ENCODE measurements around the gene G6PD.
"Not testable (repeated sequence)": the region's sequence is repeated elsewhere in the genome, so short reads cannot be mapped to it uniquely, and the experiment has no call there.

The G6PD gene

DNA sequence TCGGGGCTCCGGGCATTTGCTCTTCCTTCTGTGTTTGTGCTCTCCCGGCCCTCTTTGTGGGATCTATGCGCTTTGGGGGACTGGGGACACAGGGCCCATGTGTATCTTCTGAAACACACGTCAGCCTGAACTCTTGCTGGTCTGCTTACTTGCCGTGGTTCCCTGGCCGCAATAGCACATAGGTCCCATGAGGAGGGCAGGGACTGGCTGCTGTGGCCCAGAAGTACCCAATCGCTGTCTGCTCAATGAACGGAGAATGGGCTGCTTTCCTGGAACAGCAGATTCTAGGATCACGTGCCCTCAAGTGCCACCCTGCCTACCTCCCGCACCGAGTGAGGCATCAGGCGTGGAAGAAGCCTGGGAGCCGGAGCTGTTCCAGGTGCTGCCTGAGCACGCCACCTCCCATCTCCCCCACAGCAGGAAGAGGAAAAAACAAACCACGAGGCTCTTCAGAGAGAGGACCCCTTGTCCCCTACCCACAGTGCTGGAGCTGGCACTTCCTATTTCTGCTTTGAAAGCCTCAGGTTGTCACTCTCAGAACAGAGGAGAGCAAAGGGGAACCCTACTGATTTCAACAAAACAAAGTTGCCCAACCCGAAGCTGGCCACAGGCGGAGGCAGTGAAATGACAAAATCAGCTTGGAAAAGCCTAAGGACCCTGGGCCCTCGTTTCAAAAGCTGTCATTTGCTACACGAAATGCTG, 3.8 kb downstream of the G6PD start:
- no peak for DNase-seq

DNA sequence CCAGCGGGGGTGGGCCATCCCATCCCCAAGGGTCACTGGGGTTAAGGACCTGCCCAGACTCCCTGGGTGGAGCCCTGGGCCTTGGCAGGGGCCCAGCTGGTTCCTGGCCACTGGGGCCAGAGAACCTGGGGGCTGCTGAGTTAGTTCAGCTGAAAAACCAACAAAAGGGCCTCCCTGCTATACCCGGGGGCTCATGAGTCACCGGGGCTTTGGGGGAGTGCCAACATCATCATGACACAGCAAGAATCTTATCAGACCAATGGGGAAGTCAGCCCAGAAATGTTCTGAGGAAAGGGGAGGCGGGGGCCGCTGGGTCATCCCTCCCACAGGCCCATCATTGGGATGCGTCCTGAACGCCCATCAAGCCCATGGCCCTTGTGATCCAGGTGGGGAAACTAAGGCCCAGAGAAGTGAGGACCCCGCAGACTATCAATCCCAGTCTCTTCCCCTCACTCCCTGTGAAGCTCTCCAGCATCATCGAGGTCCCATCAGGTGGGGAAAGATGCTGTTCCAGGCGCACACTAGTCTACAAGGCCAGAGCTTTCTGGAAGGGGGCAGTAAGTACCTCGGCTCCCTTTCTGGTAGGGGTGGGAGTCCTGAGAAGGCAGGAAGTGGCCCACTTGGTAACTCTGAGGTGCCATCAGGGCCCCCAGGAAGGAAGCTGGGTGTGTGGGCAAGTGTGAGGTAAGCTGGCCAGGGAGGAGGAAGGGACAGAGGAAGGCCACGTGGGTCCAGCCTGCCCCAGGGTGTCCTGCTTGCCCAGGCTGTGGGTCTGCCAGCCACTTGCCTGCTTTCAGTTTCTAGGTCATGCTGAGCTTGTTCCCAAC, 4.5 kb downstream of the G6PD start:
- DNase-seq: peak; percentile 65

DNA sequence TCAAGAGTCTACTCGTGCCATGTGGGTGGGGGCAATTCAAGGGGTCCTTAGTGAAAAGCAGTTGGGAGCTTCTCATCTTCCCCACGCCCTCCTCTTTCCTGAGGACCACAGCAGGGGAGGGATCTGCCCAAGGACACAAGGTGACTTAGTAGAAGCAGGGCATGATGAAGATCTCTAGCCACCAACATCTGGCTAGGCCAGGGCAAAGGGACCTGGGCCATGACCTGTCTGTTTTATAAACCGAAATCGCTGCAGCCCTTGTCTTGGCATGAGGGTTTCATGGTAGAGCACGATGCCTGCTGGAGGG, 5.1 kb downstream of the G6PD start:
- no peak for DNase-seq

DNA sequence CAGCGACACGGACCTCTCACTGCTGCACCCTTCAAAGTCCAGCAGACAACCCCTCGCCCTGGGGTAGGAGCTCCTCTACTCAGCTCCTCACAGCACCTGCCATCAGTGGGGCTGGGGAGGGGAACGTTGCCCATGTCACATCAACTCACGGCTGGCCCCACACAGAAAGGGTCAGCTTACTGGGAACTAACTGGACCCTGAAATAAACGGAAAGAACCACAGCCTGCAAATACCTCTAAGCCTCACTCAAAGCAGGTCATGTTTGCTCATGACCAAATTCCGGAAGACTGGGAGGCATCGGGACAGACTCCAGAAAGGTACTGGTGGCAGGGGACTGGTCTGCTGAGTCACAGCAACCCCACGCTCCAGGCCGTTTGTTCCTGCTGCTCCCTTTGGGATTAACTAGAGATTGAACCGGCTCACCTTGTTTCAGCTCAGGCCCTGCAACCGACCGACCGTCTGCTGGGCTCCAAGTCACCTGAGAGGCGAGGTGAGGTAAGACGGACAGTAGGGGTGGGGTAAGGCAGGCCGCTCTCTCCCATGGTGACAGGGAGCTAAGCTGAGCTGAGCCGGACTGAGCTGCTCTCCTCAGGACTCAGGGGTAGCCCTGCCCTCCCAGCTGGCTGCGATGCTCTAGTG, 5.6 kb downstream of the G6PD start:
- DNase-seq: no peak

DNA sequence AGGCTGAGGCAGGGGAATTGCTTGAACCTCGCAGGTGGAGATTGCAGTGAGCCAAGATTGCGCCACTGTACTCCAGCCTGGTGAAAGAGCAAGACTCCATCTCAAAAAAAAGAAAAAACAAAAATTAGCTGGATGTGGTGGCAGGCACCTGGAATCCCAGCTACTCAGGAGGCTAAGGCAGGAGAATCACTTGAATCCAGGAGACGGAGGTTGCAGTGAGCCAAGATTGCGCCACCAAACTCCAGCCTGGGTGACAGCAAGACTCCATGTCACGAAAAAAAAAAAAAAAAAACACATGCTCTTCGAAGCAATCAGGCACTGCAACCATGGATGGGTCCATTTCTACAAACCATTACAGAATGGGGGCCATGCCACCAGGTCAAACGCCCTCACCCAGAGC, 6.3 kb downstream of the G6PD start:
- not testable (repeated sequence) for DNase-seq

DNA sequence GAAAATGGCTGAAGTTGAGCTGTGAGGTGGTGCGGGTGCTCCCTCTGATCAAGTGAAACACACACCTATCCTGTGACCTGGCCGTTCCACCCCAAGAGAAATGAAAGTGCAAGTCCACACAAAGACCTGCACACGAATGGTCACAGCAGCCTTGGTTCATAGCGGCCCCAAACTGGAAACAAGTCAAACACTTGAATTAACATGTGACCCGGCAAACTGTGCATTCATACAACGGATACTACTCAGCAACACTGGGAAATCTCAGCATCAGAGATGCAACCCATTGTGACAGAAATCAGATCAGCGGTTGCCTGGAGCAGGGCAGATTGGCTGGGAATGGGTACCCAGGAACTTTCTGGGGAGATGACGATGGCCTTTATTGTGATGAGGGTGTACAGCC, 7.6 kb downstream of the G6PD start:
- no peak for DNase-seq

DNA sequence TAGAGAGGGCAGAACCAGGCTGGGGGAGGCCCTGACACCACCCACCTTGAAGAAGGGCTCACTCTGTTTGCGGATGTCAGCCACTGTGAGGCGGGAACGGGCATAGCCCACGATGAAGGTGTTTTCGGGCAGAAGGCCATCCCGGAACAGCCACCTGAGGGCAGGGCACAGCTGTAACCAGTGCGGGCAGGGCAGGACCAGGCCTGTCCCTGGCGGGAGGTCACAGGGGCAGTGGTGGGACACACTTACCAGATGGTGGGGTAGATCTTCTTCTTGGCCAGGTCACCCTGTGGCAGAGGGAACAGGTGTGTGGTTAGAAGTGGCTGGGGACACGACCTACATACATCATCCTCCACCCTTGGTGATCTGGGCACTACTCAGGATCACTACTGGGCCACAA, 10.8 kb downstream of the G6PD start:
- DNase-seq: no peak

DNA sequence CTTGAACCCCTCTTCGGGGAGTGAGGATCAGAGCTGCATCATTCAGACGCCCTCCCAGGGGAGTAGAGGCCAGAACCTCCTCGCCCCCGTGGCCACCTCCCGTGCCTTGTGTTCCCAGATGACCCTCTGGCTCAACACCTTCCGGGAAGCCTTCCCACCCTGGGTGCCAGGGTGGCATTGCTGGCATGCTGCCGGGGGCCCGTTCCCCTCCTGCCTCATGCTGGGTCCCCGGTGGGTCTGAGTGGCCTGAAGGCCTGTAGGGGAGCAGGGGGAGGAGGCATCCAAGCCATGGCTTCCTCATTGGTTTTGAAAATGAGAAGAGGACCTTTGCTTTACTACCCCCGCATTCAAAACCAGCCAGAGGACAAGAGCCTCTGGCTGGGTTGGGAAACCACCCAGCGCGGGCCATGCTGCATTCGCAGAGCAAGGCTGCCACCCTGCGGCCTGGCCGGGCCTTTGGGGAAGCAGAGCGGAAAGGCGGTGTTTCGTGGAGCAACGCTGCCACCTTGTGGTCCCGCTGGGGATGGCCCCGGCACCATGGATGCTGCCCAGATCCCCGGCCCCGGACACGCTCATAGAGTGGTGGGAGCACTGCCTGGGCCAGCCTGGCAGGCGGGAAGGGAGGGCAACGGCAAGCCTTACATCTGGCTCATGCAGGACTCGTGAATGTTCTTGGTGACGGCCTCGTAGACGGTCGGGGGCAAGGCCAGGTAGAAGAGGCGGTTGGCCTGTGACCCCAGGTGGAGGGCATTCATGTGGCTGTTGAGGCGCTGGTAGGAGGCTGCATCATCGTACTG, 11.9 kb downstream of the G6PD start:
- peak; percentile 85 for DNase-seq

DNA sequence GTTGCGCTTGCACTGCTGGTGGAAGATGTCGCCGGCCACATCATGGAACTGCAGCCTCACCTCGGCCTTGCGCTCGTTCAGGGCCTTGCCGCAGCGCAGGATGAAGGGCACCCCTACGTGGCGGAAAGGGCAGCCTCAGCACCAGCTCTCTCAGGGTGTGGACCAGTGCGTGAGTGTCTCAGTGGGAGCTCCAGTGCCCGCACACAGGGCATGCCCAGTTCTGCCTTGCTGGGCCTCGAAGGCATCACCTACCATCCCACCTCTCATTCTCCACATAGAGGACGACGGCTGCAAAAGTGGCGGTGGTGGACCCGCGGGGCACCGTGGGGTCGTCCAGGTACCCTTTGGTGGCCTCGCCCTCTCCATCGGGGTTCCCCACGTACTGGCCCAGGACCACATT, 14.0 kb downstream of the G6PD start:
- no peak for DNase-seq

DNA sequence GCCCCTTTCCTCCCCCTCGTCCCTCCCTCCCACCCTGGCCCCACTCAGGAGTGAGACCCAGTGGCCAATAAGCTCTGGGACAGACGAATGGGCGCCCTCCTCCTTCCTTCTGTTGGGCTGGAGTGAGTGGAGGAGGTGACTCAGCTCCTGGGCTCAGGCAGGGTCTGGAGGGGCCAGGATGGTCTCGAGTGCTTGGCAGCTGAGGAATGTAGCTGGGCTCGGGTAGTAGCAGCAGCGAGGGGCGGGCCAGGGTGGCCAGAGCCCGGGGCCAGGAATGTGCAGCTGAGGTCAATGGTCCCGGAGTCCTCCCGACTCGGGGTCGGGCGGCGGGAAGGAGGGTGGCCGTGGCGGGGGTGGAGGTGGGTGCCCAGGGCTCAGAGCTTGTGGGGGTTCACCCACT, 15.0 kb downstream of the G6PD start:
- no peak for DNase-seq

DNA sequence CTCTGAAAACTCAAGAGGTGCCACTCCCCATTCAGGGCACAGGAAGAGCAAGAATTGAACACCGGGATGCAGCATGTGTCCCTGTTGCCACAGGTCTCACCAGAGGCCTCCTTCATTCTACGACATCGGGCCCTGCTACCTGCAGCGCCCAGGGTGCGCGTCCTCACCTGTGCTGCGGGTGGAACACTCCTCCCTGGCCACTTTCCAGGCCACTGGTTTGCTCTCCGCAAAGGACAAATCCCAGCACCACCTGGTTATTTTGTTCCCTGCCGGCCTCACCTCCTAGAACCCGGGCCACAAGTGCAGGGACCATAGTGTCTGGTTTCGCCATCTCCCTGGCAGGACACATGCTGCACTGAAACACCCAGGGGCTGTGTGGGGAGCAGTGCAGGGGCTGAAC, 16.4 kb downstream of the G6PD start:
- DNase-seq: no peak

DNA sequence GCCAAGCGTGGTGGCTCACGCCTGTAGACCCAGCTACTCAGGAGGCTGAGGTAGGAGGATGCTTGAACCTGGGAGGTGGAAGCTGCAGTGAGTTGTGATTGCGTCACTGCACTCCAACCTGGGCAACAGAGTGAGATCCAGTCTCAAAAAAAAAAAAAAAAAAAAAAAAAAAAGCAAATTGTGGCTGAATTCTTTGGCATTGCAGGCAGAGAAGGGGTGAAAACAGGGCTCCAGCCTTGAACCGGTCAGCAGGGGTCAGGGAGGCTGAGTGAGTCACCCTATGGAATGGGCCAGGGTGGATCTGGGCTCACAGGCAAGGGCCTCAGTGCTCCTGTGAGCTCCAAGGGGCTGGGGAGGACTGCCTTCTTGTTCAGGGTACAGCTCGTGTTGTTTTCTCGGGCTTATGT, 17.4 kb downstream of the G6PD start:
- no peak for DNase-seq

DNA sequence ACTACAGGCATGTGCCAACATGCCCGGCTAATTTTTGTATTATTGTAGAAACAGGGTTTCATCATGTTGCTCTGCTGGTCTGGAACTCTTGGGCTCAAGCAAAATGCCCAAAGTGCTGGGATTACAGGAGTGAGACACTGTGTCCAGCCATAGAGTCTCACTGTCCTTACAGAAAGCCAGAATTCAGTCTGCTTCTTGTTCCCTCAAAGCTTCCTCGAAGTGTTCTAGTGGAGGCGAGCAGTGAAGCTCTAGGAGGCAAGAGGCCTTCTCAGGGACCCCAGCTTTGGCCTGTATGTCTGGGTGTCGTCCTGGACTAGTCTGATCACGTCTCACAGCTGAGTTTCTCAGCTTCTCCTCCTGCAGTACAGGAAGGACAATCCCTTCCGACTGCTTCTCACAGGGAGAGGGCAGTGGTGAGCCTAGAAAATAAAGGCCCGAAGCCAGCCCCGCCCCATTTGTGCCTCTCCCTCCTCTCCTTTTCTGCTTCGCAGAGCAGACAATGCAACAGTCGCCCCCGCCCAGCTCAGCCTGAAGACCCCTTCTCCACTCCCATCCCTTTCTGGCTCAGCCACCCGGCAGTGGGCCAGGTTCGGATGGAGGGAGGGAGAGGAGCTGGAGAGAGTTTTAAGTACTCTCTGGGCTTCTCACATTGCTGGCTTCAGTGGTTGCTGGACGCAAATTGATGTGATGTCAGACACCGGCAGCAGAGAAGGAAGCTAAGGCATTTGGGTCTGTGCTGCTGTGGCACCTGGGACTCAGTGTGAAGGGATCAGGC, 19.6 kb downstream of the G6PD start:
- peak; percentile 63 for DNase-seq

DNA sequence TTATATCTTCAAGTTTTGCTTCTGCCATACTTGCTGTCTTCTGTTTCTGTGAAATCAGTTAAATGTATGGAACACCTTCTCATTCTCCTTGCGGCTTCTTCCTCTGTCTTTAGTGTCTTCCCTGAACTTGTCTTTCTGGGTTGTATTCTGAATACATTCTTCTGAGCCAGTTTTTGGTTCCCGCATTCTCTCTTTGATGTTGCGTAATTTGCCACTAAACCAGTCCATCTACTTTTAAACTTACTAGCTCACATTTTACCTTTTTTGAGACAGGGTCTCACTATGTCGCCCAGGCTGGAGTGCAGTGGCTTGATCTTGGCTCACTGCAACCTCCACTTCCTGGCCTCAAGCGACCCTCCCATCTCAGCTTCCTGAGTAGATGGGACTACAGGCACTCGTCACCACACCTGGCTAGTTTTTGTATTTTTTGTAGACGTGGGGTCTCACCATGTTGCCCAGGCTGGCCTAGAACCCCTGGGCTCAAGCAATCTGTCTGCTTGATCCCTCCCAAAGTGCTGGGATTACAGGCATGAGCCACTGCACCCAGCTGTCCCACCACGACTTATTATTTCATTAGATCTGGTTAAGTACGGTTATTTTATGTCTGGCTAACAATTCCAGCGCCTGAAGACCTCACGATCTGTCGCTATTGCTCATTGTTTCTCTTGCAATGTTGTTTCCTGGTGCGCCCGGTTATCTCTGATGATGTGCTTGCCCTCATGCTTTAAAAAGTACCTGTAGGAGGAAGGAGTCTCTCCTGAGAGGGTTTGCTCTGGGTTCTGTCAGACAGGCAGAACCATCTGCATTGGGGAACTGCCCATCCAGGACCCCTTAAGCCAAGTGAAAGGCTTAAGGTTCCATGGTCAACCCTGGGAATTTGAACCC, 20.8 kb downstream of the G6PD start:
- DNase-seq: no peak

DNA sequence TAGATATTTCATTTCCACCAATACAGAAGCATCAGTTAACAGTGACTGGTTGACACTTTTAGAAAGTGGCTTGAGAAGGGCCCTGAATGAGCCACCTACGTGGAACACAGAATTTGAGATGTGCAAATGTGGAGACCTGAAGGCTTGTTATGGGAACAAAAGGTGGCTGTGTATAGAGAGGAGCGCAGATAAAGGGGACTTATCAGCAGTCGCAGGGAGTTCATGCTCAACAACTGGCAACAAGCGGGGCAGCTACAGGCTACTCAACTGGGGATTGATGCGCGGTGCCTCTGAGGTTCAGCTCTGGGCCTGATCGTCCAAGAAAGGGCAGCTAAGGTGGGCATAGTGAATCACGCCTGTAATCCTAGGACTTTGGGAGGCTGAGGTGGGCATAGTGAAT, 27.3 kb downstream of the G6PD start:
- no peak for DNase-seq

DNA sequence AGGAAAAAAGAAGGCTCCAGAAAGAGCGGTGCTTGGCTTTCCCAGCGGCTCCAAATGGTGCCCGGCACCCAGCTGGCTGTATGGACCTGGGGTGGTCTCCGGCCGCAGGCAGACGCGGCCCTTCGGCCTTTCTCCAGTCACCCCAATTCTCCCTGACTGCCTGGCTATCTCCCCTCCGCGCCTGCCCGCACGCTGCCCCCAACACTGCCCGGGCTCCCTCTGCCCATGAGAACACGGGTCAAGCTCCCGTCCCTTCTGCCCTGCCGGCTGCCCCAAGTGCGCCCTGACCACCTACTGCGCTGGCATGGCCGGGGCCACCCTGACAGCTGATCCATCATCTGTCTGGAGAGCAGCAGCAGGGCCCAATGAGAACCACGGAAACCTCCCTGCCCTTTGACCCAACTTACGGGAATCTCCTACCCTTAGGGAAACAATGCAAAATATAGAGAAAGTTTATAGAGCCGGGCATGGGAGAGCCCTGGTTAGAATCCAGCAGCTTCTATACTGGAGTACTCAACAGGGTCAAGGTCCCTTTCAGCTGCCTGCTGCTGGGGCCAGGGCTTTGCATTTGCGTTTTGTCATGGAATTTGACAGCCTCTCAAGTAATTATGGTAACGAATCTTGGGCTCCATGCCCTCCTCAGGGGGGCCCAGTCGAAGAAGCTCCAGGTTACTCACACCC, 29.4 kb downstream of the G6PD start:
- DNase-seq: no peak

DNA sequence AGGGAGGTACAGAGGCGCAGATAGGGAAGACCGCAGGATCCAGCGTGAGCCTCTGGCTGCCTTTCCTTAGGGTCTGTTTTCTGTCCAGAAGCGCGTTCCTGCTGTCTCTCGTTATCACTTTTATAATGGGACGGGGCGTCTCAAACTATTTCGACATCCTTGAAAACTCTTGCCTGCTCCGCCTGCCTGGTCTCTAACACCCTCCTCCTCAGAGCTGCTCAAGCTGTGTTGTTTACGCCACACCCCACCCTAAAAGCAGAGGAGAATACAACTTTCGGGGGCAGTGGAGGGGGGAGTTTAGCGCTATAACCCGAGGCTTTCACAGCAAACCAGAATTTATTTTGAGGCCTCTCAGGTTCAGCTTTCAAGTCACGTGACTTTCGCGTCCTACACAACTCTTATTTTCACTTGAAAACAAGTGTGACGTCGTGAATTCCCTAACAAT, 30.0 kb downstream of the G6PD start:
- no peak for DNase-seq

DNA sequence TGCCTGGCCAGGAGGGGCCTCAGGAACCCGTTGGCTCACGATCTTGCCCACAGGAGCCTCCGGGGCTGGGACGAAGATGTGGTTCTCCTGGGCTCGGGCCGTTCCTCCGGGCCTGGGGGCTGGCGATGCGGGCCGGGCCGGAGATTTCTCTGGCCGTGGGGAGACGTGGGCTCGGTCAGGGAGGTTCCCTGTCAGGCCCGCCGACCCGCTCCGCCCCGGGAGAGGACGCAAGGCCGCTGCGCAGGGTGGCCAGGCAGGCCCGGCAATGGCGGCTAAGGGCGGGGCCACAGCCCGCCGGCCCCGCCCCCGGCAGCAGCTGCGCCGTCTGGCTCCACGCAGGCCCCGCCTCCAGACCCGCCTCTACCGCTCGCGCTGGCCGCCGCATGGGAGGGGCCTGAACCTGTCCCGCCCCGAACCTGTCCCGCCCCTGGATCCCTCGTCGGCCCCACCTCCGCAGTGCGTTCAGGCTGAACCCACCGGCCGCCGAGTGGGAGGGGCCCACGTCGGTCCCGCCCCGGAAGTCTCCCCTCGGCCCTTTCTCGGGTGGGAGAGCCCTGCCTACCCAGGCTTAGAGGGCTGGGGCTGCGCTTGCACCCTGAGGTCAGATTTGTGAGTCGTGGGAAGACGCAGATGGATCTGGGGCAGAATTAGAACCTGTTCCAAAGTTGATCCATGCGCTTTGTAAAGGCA, 30.5 kb downstream of the G6PD start, which contains the start of gene FAM3A:
Gene FAM3A (minus strand): TSS at position 267 of the 690 bp plus-strand sequence. CDS start 460 bp downstream, outside the sequence.
- DNase-seq: peak; percentile 91

DNA sequence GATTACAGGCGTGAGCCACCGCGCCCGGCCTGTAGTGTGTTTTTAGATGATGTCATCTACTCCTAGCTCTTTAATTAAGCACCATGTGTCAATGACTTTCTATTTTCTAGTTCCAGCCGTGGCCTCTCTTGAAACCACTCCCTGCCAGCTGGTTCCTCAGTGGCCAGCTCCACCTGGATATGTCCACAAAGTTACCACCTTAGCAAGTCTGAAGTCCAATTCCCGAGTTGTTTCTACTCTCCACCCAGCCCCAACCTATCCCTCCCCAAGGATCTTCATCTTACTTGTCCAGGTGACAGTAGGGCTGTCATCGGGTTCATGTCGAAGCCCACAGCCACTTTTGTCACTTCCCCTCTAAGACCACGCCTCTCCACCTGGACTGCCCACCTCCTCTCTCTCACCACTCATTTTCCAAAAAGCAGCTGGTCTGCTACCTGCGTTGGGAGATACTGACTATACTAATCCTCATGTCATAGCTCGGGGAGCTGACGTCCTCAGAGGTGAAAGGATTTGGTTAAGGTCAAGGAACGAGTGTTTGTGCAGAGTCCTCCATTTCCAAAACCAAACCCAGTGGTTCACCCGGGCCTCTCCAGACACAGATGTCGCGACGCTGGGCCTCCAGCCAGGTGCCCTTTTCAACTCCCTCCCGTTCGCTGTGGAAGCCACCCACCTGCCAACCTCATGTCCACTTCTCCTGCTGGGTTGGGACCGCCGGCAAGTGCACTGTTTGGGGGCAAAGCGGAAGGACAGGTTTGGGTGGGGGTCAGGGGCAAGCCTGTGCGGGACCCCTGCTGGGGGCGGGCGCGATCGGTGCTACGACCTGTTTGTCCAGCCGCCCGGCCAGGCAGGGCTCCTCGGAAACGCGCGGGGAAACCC, 31.3 kb downstream of the G6PD start:
- DNase-seq: no peak

Measured in stimulated activated CD4-positive, alpha-beta T cell treated with anti-CD3 and anti-CD28 coated beads, Interleukin-4, amount 100 ng/mL, for 1 hour (primary cell).